ENCODE measurements around the gene SAMD14. TPM values are rescaled to one million over a fixed set of nuclear protein-coding genes. Genes with fewer than 3 reads are reported as not detected.
A peak's percentile ranks its signal among the peaks of the same experiment; 100 is the strongest.

Gene SAMD14
- total RNA-seq, 1 donor = 4.7 TPM

GRCh38 chr17:50080096-50080480 lies 49.9 kb downstream of the SAMD14 start:
- DNase-seq (ENCODE audit: low read depth) = no peak
- TF ChIP-seq CTCF (IDR thresholded peaks at IDR 0.05; ENCODE audit: insufficient read depth, low read depth, low read length) = no peak
- H3K4me3 ChIP-seq (ENCODE audit: low read depth, low read length) = no peak overlapping the region

- no peak overlapping the region for H3K4me3 ChIP-seq (ENCODE audit: low read depth, low read length)
- no peak for DNase-seq (ENCODE audit: low read depth)
- TF ChIP-seq CTCF (IDR thresholded peaks at IDR 0.05; ENCODE audit: insufficient read depth, low read depth, low read length) = peak; percentile 44
Measured at GRCh38 chr17:50079334-50080095, 50.4 kb downstream of the SAMD14 start.

GRCh38 chr17:50078430-50078829 lies 51.5 kb downstream of the SAMD14 start:
- H3K4me3 ChIP-seq (ENCODE audit: low read depth, low read length) = no peak overlapping the region
- no peak for TF ChIP-seq CTCF (IDR thresholded peaks at IDR 0.05; ENCODE audit: insufficient read depth, low read depth, low read length)
- DNase-seq (ENCODE audit: low read depth) = no peak

- no peak for TF ChIP-seq CTCF (IDR thresholded peaks at IDR 0.05; ENCODE audit: insufficient read depth, low read depth, low read length)
- H3K4me3 ChIP-seq (ENCODE audit: low read depth, low read length) = no peak overlapping the region
- no peak for DNase-seq (ENCODE audit: low read depth)
Measured at GRCh38 chr17:50076591-50077235, 53.2 kb downstream of the SAMD14 start.

- H3K4me3 ChIP-seq (ENCODE audit: low read depth, low read length) = no peak overlapping the region
- no peak for TF ChIP-seq CTCF (IDR thresholded peaks at IDR 0.05; ENCODE audit: insufficient read depth, low read depth, low read length)
- no peak for DNase-seq (ENCODE audit: low read depth)
Measured at GRCh38 chr17:50076221-50076590, 53.8 kb downstream of the SAMD14 start.

- no peak for TF ChIP-seq CTCF (IDR thresholded peaks at IDR 0.05; ENCODE audit: insufficient read depth, low read depth, low read length)
- DNase-seq (ENCODE audit: low read depth) = no peak
Measured at GRCh38 chr17:50075446-50076032, 54.4 kb downstream of the SAMD14 start.

More at GRCh38 chr17:50075446-50076032, 54.4 kb downstream of the SAMD14 start:
- no peak overlapping the region for H3K4me3 ChIP-seq (ENCODE audit: low read depth, low read length)
